HCT116 (cell line): ENCODE results near the gene ZNHIT6.

ENCODE experiments used
- CTCF ChIP-seq, 3 experiments: fragments of 200-600 bp in 1 of 3; sonication (generic) in 1 of 3; IDR thresholded peaks in 2 of 3; conservative IDR thresholded peaks in 1 of 3; 2 replicates each; pipeline ENCODE4 v1.5.1; 2012 to 2017; ENCODE audit warnings: low read depth in 2 of 3, low read length in 2 of 3, antibody characterized with exemption in 1 of 3, borderline replicate concordance in 1 of 3, control low read depth in 1 of 3, mild to moderate bottlenecking in 1 of 3, mixed read lengths in 1 of 3, mixed run types in 1 of 3, moderate library complexity in 1 of 3; ENCODE audit not compliant: insufficient read depth in 1 of 3
- ELF1 ChIP-seq: IDR thresholded peaks from 2 replicates; pipeline ENCODE4 v1.6.1; 2012; ENCODE audit warnings: low read depth, borderline replicate concordance
- EZH2 ChIP-seq: fragments of 200-600 bp; sonication (generic); IDR thresholded peaks from 2 replicates; pipeline ENCODE4 v1.6.1; 2017; ENCODE audit warnings: antibody characterized with exemption, mixed run types
- POLR2A ChIP-seq: IDR thresholded peaks from 2 replicates; pipeline ENCODE4 v1.7.0; 2011; ENCODE audit warnings: borderline replicate concordance; ENCODE audit not compliant: insufficient read depth, insufficient read length; ENCODE audit errors: extremely low read depth
- POLR2AphosphoS5 ChIP-seq: IDR thresholded peaks from 2 replicates; pipeline ENCODE4 v1.6.1; 2011; ENCODE audit warnings: mild to moderate bottlenecking, low read depth, low read length, moderate library complexity
- RAD21 ChIP-seq: IDR thresholded peaks from 2 replicates; pipeline ENCODE4 v1.6.1; 2012; ENCODE audit warnings: low read depth, mild to moderate bottlenecking
- REST ChIP-seq: IDR thresholded peaks from 2 replicates; pipeline ENCODE4 v1.6.1; 2012; ENCODE audit warnings: low read depth
- SP1 ChIP-seq: IDR thresholded peaks from 2 replicates; pipeline ENCODE4 v1.6.1; 2012; ENCODE audit warnings: low read depth
- SRF ChIP-seq: IDR thresholded peaks from 2 replicates; pipeline ENCODE4 v1.6.1; 2012; ENCODE audit warnings: low read depth
- TCF7L2 ChIP-seq: IDR thresholded peaks from 2 replicates; pipeline ENCODE4 v1.7.0; 2011; ENCODE audit warnings: borderline replicate concordance, inconsistent platforms; ENCODE audit not compliant: insufficient read depth, insufficient read length; ENCODE audit errors: extremely low read depth
- ZBTB33 ChIP-seq: IDR thresholded peaks from 2 replicates; pipeline ENCODE4 v1.6.1; 2011; ENCODE audit warnings: mild to moderate bottlenecking, low read length, moderate library complexity; ENCODE audit not compliant: insufficient replicate concordance; ENCODE audit errors: extremely low read depth
- ZFX ChIP-seq: fragments of 450-650 bp; IDR thresholded peaks from 2 replicates; pipeline ENCODE4 v1.6.1; 2017

- no peak for TF ChIP-seq RAD21
- TF ChIP-seq CTCF (IDR thresholded peaks at IDR 0.05 in 2 of 3, conservative IDR thresholded peaks at IDR 0.05 in 1 of 3; ENCODE audit: borderline replicate concordance in 1 of 3, insufficient read depth in 1 of 3, low read depth in 2 of 3, low read length in 2 of 3) = no peak
- TF ChIP-seq TCF7L2 = no peak
- TF ChIP-seq REST = no peak
- no peak for TF ChIP-seq POLR2AphosphoS5
- no peak for TF ChIP-seq POLR2A
- TF ChIP-seq ELF1 = no peak
- no peak for TF ChIP-seq EZH2
- no peak for TF ChIP-seq ZBTB33
- TF ChIP-seq SP1 = no peak
- TF ChIP-seq ZFX = no peak
- TF ChIP-seq SRF = no peak
These were observed 42.3 kb downstream of the ZNHIT6 start for GRCh38 chr1:85665932-85666331.
